NB4 (cell line): ENCODE measurements around the gene SOX3.

ENCODE experiments used
- POLR2A ChIP-seq: IDR thresholded peaks from 2 replicates; pipeline ENCODE4 v1.6.1; 2011; ENCODE audit warnings: mild to moderate bottlenecking; ENCODE audit not compliant: insufficient read length; ENCODE audit errors: extremely low read depth
- TF ChIP-seq, protein P1 (sequence below): IDR thresholded peaks from one replicate; pipeline ENCODE4 v1.5.1; 2012; ENCODE audit warnings: low read depth, low read length
- TF ChIP-seq, protein P2 (sequence below): IDR thresholded peaks from 2 replicates; pipeline ENCODE4 v1.6.1; 2011; ENCODE audit warnings: low read depth, low read length

DNA sequence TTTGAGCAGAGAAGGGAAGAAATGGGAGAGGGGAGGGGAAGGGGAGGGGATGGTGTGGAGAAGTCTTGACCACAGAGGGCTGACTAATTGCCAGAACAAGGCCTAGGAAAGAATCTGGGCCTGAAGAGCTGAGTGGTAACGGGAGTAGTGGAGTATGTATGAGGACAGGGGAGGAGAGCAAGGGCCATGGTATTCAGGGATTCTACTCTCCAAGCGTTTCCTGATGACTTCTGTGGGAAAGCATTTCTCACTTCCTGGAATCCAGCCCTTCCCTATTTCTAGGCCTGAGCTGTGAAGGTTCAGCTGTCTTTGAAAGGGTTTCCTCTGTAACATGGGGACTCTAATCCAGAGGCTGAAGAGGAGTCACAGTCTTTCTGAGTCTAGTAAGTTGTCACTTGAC is 19.7 kb upstream of the SOX3 start:
- TF ChIP-seq, protein P1, sequence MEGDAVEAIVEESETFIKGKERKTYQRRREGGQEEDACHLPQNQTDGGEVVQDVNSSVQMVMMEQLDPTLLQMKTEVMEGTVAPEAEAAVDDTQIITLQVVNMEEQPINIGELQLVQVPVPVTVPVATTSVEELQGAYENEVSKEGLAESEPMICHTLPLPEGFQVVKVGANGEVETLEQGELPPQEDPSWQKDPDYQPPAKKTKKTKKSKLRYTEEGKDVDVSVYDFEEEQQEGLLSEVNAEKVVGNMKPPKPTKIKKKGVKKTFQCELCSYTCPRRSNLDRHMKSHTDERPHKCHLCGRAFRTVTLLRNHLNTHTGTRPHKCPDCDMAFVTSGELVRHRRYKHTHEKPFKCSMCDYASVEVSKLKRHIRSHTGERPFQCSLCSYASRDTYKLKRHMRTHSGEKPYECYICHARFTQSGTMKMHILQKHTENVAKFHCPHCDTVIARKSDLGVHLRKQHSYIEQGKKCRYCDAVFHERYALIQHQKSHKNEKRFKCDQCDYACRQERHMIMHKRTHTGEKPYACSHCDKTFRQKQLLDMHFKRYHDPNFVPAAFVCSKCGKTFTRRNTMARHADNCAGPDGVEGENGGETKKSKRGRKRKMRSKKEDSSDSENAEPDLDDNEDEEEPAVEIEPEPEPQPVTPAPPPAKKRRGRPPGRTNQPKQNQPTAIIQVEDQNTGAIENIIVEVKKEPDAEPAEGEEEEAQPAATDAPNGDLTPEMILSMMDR: no peak
- no peak for TF ChIP-seq POLR2A
- TF ChIP-seq, protein P2, sequence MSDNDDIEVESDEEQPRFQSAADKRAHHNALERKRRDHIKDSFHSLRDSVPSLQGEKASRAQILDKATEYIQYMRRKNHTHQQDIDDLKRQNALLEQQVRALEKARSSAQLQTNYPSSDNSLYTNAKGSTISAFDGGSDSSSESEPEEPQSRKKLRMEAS: no peak
